HL-60 (cell line): Measurements from ENCODE around the gene DGAT2L6.

Experiments
- DNase-seq, 2 experiments: peaks; one replicate each; pipeline ENCODE4 v3.0.0-alpha.2; 2010 to 2020; ENCODE audit warnings: low read depth in 1 of 2, low spot score in 1 of 2
- H3K27ac ChIP-seq: fragments of 250-450 bp; sonication (Bioruptor Pico); replicated peaks from 2 replicates; pipeline ENCODE4 v1.5.1; 2020; ENCODE audit warnings: mild to moderate bottlenecking, moderate library complexity
- H3K27me3 ChIP-seq: fragments of 250-450 bp; sonication (Bioruptor Pico); 2 replicates; pipeline ENCODE4 v1.5.1; 2021; ENCODE audit warnings: mild to moderate bottlenecking, moderate library complexity; ENCODE audit not compliant: insufficient read depth, poor library complexity, severe bottlenecking
- H3K4me3 ChIP-seq: replicated peaks from 2 replicates; pipeline ENCODE4 v1.5.1; 2011; ENCODE audit warnings: mild to moderate bottlenecking, control low read depth, low read length; ENCODE audit not compliant: insufficient read depth
- CTCF ChIP-seq: IDR thresholded peaks from one replicate; pipeline ENCODE4 v1.5.1; 2011; ENCODE audit warnings: low read length, control low read depth, inconsistent platforms; ENCODE audit not compliant: insufficient read depth
- GABPA ChIP-seq: IDR thresholded peaks from 2 replicates; pipeline ENCODE4 v1.6.1; 2012; ENCODE audit warnings: low read depth
- POLR2AphosphoS5 ChIP-seq: IDR thresholded peaks from 2 replicates; pipeline ENCODE4 v1.6.1; 2012; ENCODE audit warnings: low read depth
- SPI1 ChIP-seq: IDR thresholded peaks from 2 replicates; pipeline ENCODE4 v1.6.1; 2012; ENCODE audit warnings: low read depth, mild to moderate bottlenecking, borderline replicate concordance
- TF ChIP-seq, protein P1 (sequence below): IDR thresholded peaks from 2 replicates; pipeline ENCODE4 v1.6.1; 2012; ENCODE audit warnings: low read depth; ENCODE audit not compliant: insufficient replicate concordance

The DGAT2L6 gene

DNA sequence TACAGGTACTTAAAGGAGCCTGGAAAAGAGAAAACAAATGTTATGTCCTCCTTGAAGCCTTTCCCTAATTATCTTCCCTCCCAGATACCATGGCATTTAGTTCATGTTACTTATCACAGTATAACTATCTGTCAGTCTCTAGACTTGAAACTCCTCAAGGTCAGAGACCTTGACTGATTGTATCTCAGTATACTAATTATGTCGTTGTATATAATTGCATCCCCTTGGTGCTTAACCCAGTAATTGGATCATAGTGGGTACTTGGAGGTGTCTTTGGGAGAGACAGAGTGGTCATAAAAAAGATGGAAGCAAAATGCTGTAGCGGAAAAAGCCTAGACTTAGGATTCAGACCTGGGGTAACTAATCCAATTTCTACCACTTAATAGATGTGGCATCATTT is 35.9 kb upstream of the DGAT2L6 start:
- no peak overlapping the region for H3K27ac ChIP-seq
- no peak overlapping the region for H3K4me3 ChIP-seq
- no peaks in the 10 kb centered on the region for H3K27me3 ChIP-seq
- TF ChIP-seq SPI1 (no peak), POLR2AphosphoS5 (no peak), CTCF (no peak)
- no peak for DNase-seq

- H3K27ac ChIP-seq: no peak overlapping the region
- no peak overlapping the region for H3K4me3 ChIP-seq
- H3K27me3 ChIP-seq: no peaks in the 10 kb centered on the region
- no peak for TF ChIP-seq POLR2AphosphoS5
- TF ChIP-seq, protein P1, sequence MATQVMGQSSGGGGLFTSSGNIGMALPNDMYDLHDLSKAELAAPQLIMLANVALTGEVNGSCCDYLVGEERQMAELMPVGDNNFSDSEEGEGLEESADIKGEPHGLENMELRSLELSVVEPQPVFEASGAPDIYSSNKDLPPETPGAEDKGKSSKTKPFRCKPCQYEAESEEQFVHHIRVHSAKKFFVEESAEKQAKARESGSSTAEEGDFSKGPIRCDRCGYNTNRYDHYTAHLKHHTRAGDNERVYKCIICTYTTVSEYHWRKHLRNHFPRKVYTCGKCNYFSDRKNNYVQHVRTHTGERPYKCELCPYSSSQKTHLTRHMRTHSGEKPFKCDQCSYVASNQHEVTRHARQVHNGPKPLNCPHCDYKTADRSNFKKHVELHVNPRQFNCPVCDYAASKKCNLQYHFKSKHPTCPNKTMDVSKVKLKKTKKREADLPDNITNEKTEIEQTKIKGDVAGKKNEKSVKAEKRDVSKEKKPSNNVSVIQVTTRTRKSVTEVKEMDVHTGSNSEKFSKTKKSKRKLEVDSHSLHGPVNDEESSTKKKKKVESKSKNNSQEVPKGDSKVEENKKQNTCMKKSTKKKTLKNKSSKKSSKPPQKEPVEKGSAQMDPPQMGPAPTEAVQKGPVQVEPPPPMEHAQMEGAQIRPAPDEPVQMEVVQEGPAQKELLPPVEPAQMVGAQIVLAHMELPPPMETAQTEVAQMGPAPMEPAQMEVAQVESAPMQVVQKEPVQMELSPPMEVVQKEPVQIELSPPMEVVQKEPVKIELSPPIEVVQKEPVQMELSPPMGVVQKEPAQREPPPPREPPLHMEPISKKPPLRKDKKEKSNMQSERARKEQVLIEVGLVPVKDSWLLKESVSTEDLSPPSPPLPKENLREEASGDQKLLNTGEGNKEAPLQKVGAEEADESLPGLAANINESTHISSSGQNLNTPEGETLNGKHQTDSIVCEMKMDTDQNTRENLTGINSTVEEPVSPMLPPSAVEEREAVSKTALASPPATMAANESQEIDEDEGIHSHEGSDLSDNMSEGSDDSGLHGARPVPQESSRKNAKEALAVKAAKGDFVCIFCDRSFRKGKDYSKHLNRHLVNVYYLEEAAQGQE: no peak
- TF ChIP-seq SPI1: no peak
- no peak for TF ChIP-seq CTCF
- TF ChIP-seq GABPA: no peak
- DNase-seq: no peak
Observed at GRCh38 chrX:70166601-70167590, 10.4 kb upstream of the DGAT2L6 start.

GRCh38 chrX:70168238-70169188 is 8.8 kb upstream of the DGAT2L6 start:
- no peak overlapping the region for H3K27ac ChIP-seq
- H3K4me3 ChIP-seq: no peak overlapping the region
- no peak for DNase-seq
- no peak for TF ChIP-seq POLR2AphosphoS5
- no peak for TF ChIP-seq CTCF
- TF ChIP-seq SPI1: no peak
- no peaks in the 10 kb centered on the region for H3K27me3 ChIP-seq

DNA sequence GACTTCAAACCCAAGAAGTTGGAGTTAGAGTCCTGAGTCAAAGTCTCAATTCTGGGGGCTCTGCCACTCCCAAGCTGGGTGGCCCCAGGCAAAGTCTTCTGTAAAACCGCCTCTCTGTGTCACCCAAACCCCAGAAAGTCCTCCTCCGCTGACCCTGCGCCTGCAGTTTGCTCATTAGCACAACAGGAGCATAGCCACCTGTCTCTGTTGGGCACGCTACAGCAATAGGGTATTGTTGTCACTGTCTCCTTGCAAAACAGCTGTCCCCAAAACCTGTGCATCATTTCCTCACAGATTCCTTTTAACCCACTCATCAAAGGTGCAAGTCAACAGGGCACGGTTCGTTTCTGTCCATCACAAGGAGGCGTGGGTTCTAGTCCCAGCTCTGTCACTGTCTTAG is 8.0 kb upstream of the DGAT2L6 start:
- no peak for TF ChIP-seq SPI1
- no peak for TF ChIP-seq POLR2AphosphoS5
- no peak for TF ChIP-seq CTCF
- TF ChIP-seq GABPA: no peak
- TF ChIP-seq, protein P1: no peak
- Histone ChIP-seq H3K4me3 (no peak overlapping the region), H3K27me3 (no peaks in the 10 kb centered on the region), H3K27ac (no peak overlapping the region)
- no peak for DNase-seq
